HEK293 (cell line): ENCODE measurements around the gene ARRB2.

ENCODE experiments used
- CTCF ChIA-PET: fragments of 350-600 bp; formaldehyde crosslinking; extraction: SDS; loops from one replicate; lab custom pipeline; 2021; ENCODE audit warnings: antibody characterized with exemption; lab: Yijun Ruan, JAX
- POLR2A ChIA-PET: fragments of 300-600 bp; formaldehyde crosslinking; extraction: SDS; loops from one replicate; lab custom pipeline; 2020; ENCODE audit warnings: antibody characterized with exemption, inconsistent platforms; lab: Yijun Ruan, JAX
- H3K27ac ChIP-seq: fragments of 200-500 bp; sonication (Bioruptor generic); 2 replicates; pipeline ENCODE4 v1.5.1; 2014; ENCODE audit warnings: low read depth, low read length, control low read depth, inconsistent platforms; ENCODE audit errors: extremely low read depth
- H3K36me3 ChIP-seq, 2 experiments: fragments of 200-500 bp in 1 of 2; sonication (Bioruptor generic) in 1 of 2; 1 replicate in 1 of 2; 2 replicates in 1 of 2; pipeline ENCODE4 v1.5.1; 2014 to 2017; ENCODE audit warnings: inconsistent platforms in 2 of 2, low read length in 2 of 2; ENCODE audit not compliant: control insufficient read depth in 2 of 2, insufficient read depth in 1 of 2
- H3K4me1 ChIP-seq: fragments of 200-500 bp; sonication (Bioruptor generic); 2 replicates; pipeline ENCODE4 v1.5.1; 2014; ENCODE audit warnings: mild to moderate bottlenecking, low read length, inconsistent platforms; ENCODE audit not compliant: control insufficient read depth, insufficient read depth
- H3K4me3 ChIP-seq: 2 replicates; pipeline ENCODE4 v1.5.1; 2011; ENCODE audit warnings: low read depth, mild to moderate bottlenecking, control low read depth, low read length, moderate library complexity
- H3K9me3 ChIP-seq: fragments of 200-500 bp; sonication (Bioruptor generic); 2 replicates; pipeline ENCODE4 v1.5.1; 2014; ENCODE audit warnings: low read depth, low read length, inconsistent platforms; ENCODE audit not compliant: control insufficient read depth, insufficient read depth
- AEBP2 ChIP-seq: fragments of 450-650 bp; formaldehyde crosslinking; IDR thresholded peaks from 2 replicates; pipeline ENCODE4 v1.5.1; 2016; ENCODE audit warnings: missing biosample characterization, missing genetic modification characterization, borderline replicate concordance
- FEZF1 ChIP-seq: fragments of 450-650 bp; formaldehyde crosslinking; IDR thresholded peaks from 2 replicates; pipeline ENCODE4 v1.5.1; 2016; ENCODE audit warnings: missing biosample characterization, missing genetic modification characterization
- GLI4 ChIP-seq: fragments of 450-650 bp; formaldehyde crosslinking; IDR thresholded peaks from 2 replicates; pipeline ENCODE4 v1.5.1; 2016; ENCODE audit warnings: missing biosample characterization, missing genetic modification characterization
- INSM2 ChIP-seq: fragments of 450-650 bp; formaldehyde crosslinking; IDR thresholded peaks from 2 replicates; pipeline ENCODE4 v1.5.1; 2016; ENCODE audit warnings: missing biosample characterization, missing genetic modification characterization
- SCRT1 ChIP-seq: fragments of 450-650 bp; formaldehyde crosslinking; IDR thresholded peaks from 2 replicates; pipeline ENCODE4 v1.5.1; 2016; ENCODE audit warnings: missing biosample characterization, missing genetic modification characterization, borderline replicate concordance
- SP2 ChIP-seq: fragments of 450-650 bp; formaldehyde crosslinking; IDR thresholded peaks from 2 replicates; pipeline ENCODE4 v1.5.1; 2016; ENCODE audit warnings: missing biosample characterization, missing genetic modification characterization
- ZFHX2 ChIP-seq: fragments of 450-650 bp; formaldehyde crosslinking; conservative IDR thresholded peaks from 2 replicates; pipeline ENCODE4 v1.5.1; 2016; ENCODE audit warnings: missing biosample characterization, missing genetic modification characterization
- ZNF521 ChIP-seq: fragments of 450-650 bp; formaldehyde crosslinking; IDR thresholded peaks from 2 replicates; pipeline ENCODE4 v1.5.1; 2017; ENCODE audit warnings: missing biosample characterization, mild to moderate bottlenecking, missing genetic modification characterization
- ZNF529 ChIP-seq: fragments of 450-650 bp; formaldehyde crosslinking; IDR thresholded peaks from 2 replicates; pipeline ENCODE4 v1.5.1; 2017; ENCODE audit warnings: missing genetic modification characterization, missing biosample characterization; ENCODE audit not compliant: insufficient replicate concordance
- ZNF530 ChIP-seq: fragments of 450-650 bp; formaldehyde crosslinking; IDR thresholded peaks from 2 replicates; pipeline ENCODE4 v1.5.1; 2016; ENCODE audit warnings: low read depth, missing biosample characterization, missing genetic modification characterization
- ZNF670 ChIP-seq: fragments of 450-650 bp; formaldehyde crosslinking; IDR thresholded peaks from 2 replicates; pipeline ENCODE4 v1.5.1; 2016; ENCODE audit warnings: missing biosample characterization, missing genetic modification characterization, low read depth
- ZNF704 ChIP-seq: fragments of 450-650 bp; formaldehyde crosslinking; IDR thresholded peaks from 2 replicates; pipeline ENCODE4 v1.5.1; 2016; ENCODE audit warnings: missing biosample characterization, missing genetic modification characterization
- ZNF843 ChIP-seq: fragments of 450-650 bp; formaldehyde crosslinking; IDR thresholded peaks from 2 replicates; pipeline ENCODE4 v1.5.1; 2016; ENCODE audit warnings: missing biosample characterization, missing genetic modification characterization
- TF ChIP-seq, protein P1 (sequence below): fragments of 450-650 bp; formaldehyde crosslinking; IDR thresholded peaks from 2 replicates; pipeline ENCODE4 v1.5.1; 2016; ENCODE audit warnings: missing biosample characterization, missing genetic modification characterization
- TF ChIP-seq, protein P2 (sequence below): fragments of 450-650 bp; formaldehyde crosslinking; IDR thresholded peaks from 2 replicates; pipeline ENCODE4 v1.5.1; 2016; ENCODE audit warnings: missing biosample characterization, missing genetic modification characterization
- TF ChIP-seq, protein P3 (sequence below): fragments of 450-650 bp; formaldehyde crosslinking; IDR thresholded peaks from 2 replicates; pipeline ENCODE4 v1.5.1; 2016; ENCODE audit warnings: missing biosample characterization, missing genetic modification characterization
- TF ChIP-seq, protein P4 (sequence below): fragments of 450-650 bp; formaldehyde crosslinking; IDR thresholded peaks from 2 replicates; pipeline ENCODE4 v1.5.1; 2016; ENCODE audit warnings: missing biosample characterization, missing genetic modification characterization, borderline replicate concordance

Gene ARRB2

GRCh38 chr17:4740584-4740983 lies 30.2 kb downstream of the ARRB2 start (continued):
- TF ChIP-seq, protein P1, sequence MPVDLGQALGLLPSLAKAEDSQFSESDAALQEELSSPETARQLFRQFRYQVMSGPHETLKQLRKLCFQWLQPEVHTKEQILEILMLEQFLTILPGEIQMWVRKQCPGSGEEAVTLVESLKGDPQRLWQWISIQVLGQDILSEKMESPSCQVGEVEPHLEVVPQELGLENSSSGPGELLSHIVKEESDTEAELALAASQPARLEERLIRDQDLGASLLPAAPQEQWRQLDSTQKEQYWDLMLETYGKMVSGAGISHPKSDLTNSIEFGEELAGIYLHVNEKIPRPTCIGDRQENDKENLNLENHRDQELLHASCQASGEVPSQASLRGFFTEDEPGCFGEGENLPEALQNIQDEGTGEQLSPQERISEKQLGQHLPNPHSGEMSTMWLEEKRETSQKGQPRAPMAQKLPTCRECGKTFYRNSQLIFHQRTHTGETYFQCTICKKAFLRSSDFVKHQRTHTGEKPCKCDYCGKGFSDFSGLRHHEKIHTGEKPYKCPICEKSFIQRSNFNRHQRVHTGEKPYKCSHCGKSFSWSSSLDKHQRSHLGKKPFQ (tag by site-specific recombination), result no peak
- no peak for TF ChIP-seq ZNF843

DNA sequence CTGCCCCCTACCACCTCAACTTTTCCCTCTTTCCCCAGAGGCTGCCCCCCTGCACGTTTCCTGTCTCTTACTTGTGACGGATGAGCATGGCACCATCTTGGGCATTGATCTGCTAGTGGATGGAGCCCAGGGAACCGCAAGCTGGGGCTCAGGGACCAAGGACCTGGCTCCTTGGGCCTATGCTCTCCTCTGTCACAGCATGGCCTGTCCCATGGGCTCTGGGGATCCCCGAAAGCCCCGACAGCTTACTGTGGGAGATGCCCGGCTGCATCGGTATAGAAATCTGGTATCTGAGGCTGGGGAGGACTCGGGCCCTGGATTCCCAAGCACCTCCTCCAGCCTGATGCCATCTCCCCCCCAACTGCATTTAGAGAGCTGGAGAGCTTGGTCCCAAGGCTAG lies 31.1 kb downstream of the ARRB2 start:
- CTCF ChIA-PET, result interaction anchor here (1.1 to 1.7 kb wide), 2 partner anchors 10 to 15 kb away, joined by 3 to 5 read pairs; no protein-coding TSS in a partner anchor
- Histone ChIP-seq H3K4me1 (peaks cover 8% of the 10 kb centered on the region), H3K36me3 (no peaks in the 10 kb centered on the region; a peak in 1 of 3 replicates)

More for the DNA sequence above, 31.1 kb downstream of the ARRB2 start:
- no peak for TF ChIP-seq ZNF704
- no peak for TF ChIP-seq GLI4 (tag by site-specific recombination)
- TF ChIP-seq ZNF529, result no peak
- TF ChIP-seq ZFHX2 (tag by site-specific recombination), result no peak
- no peak for TF ChIP-seq SCRT1 (tag by site-specific recombination)
- no peak for TF ChIP-seq ZNF530 (tag by site-specific recombination)
- TF ChIP-seq FEZF1 (tag by site-specific recombination), result no peak
- TF ChIP-seq AEBP2 (tag by site-specific recombination), result no peak
- TF ChIP-seq ZNF521 (tag by site-specific recombination), result no peak
- TF ChIP-seq, protein P2, sequence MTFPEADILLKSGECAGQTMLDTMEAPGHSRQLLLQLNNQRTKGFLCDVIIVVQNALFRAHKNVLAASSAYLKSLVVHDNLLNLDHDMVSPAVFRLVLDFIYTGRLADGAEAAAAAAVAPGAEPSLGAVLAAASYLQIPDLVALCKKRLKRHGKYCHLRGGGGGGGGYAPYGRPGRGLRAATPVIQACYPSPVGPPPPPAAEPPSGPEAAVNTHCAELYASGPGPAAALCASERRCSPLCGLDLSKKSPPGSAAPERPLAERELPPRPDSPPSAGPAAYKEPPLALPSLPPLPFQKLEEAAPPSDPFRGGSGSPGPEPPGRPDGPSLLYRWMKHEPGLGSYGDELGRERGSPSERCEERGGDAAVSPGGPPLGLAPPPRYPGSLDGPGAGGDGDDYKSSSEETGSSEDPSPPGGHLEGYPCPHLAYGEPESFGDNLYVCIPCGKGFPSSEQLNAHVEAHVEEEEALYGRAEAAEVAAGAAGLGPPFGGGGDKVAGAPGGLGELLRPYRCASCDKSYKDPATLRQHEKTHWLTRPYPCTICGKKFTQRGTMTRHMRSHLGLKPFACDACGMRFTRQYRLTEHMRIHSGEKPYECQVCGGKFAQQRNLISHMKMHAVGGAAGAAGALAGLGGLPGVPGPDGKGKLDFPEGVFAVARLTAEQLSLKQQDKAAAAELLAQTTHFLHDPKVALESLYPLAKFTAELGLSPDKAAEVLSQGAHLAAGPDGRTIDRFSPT (tag by site-specific recombination), result no peak
- no peak for TF ChIP-seq INSM2 (tag by site-specific recombination)
- TF ChIP-seq SP2 (tag by site-specific recombination), result no peak
- no peak for TF ChIP-seq ZNF670 (tag by site-specific recombination)
- TF ChIP-seq, protein P3, sequence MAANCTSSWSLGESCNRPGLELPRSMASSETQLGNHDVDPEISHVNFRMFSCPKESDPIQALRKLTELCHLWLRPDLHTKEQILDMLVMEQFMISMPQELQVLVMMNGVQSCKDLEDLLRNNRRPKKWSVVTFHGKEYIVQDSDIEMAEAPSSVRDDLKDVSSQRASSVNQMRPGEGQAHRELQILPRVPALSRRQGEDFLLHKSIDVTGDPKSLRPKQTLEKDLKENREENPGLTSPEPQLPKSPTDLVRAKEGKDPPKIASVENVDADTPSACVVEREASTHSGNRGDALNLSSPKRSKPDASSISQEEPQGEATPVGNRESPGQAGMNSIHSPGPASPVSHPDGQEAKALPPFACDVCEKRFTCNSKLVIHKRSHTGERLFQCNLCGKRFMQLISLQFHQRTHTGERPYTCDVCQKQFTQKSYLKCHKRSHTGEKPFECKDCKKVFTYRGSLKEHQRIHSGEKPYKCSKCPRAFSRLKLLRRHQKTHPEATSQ (tag by site-specific recombination), result no peak
- TF ChIP-seq, protein P4, sequence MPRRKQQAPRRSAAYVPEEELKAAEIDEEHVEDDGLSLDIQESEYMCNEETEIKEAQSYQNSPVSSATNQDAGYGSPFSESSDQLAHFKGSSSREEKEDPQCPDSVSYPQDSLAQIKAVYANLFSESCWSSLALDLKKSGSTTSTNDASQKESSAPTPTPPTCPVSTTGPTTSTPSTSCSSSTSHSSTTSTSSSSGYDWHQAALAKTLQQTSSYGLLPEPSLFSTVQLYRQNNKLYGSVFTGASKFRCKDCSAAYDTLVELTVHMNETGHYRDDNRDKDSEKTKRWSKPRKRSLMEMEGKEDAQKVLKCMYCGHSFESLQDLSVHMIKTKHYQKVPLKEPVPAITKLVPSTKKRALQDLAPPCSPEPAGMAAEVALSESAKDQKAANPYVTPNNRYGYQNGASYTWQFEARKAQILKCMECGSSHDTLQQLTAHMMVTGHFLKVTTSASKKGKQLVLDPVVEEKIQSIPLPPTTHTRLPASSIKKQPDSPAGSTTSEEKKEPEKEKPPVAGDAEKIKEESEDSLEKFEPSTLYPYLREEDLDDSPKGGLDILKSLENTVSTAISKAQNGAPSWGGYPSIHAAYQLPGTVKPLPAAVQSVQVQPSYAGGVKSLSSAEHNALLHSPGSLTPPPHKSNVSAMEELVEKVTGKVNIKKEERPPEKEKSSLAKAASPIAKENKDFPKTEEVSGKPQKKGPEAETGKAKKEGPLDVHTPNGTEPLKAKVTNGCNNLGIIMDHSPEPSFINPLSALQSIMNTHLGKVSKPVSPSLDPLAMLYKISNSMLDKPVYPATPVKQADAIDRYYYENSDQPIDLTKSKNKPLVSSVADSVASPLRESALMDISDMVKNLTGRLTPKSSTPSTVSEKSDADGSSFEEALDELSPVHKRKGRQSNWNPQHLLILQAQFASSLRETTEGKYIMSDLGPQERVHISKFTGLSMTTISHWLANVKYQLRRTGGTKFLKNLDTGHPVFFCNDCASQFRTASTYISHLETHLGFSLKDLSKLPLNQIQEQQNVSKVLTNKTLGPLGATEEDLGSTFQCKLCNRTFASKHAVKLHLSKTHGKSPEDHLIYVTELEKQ (tag by site-specific recombination), result no peak
- no peak overlapping the region for H3K4me3 ChIP-seq
- no peaks in the 10 kb centered on the region for H3K9me3 ChIP-seq
- H3K27ac ChIP-seq, result no peak overlapping the region
- POLR2A ChIA-PET, result no interaction called here
